HCT116 (cell line): ENCODE measurements around the gene DNAH7.

Source experiments
- CTCF ChIP-seq, 3 experiments: fragments of 200-600 bp in 1 of 3; sonication (generic) in 1 of 3; IDR thresholded peaks in 2 of 3; conservative IDR thresholded peaks in 1 of 3; 2 replicates each; pipeline ENCODE4 v1.5.1; 2012 to 2017; ENCODE audit warnings: low read depth in 2 of 3, low read length in 2 of 3, antibody characterized with exemption in 1 of 3, borderline replicate concordance in 1 of 3, control low read depth in 1 of 3, mild to moderate bottlenecking in 1 of 3, mixed read lengths in 1 of 3, mixed run types in 1 of 3, moderate library complexity in 1 of 3; ENCODE audit not compliant: insufficient read depth in 1 of 3
- ELF1 ChIP-seq: IDR thresholded peaks from 2 replicates; pipeline ENCODE4 v1.6.1; 2012; ENCODE audit warnings: low read depth, borderline replicate concordance
- EZH2 ChIP-seq: fragments of 200-600 bp; sonication (generic); IDR thresholded peaks from 2 replicates; pipeline ENCODE4 v1.6.1; 2017; ENCODE audit warnings: antibody characterized with exemption, mixed run types
- POLR2A ChIP-seq: IDR thresholded peaks from 2 replicates; pipeline ENCODE4 v1.7.0; 2011; ENCODE audit warnings: borderline replicate concordance; ENCODE audit not compliant: insufficient read depth, insufficient read length; ENCODE audit errors: extremely low read depth
- REST ChIP-seq: IDR thresholded peaks from 2 replicates; pipeline ENCODE4 v1.6.1; 2012; ENCODE audit warnings: low read depth
- SP1 ChIP-seq: IDR thresholded peaks from 2 replicates; pipeline ENCODE4 v1.6.1; 2012; ENCODE audit warnings: low read depth
- SRF ChIP-seq: IDR thresholded peaks from 2 replicates; pipeline ENCODE4 v1.6.1; 2012; ENCODE audit warnings: low read depth

- TF ChIP-seq CTCF (IDR thresholded peaks at IDR 0.05 in 2 of 3, conservative IDR thresholded peaks at IDR 0.05 in 1 of 3; ENCODE audit: borderline replicate concordance in 1 of 3, insufficient read depth in 1 of 3, low read depth in 2 of 3, low read length in 2 of 3) (no peak), SP1 (no peak), EZH2 (no peak), SRF (no peak), POLR2A (no peak), REST (no peak), ELF1 (no peak)
Observed at GRCh38 chr2:195902857-195903256, 165.8 kb downstream of the DNAH7 start.
